Gastrocnemius medialis (tissue), 4 donors: ENCODE results near the gene TYMP. TPM values are rescaled to one million over a fixed set of nuclear protein-coding genes. Genes with fewer than 3 reads are reported as not detected.

ENCODE experiments used
- ATAC-seq, 2 donors: fragments of 150-250 bp; one replicate each; pipeline ENCODE4 v1.9.1; 2016
- DNase-seq, 2 donors: peaks; one replicate each; pipeline ENCODE4 v3.0.0-alpha.2; 2019
- H3K27ac ChIP-seq, 4 donors: fragments of 200-600 bp; sonication (generic); 1 replicate in 1 of 4; 2 replicates in 3 of 4; pipeline ENCODE4 v1.5.1; 2016 to 2018; ENCODE audit warnings: mild to moderate bottlenecking in 2 of 4, moderate library complexity in 1 of 4
- H3K27me3 ChIP-seq, 3 donors: fragments of 200-600 bp; sonication (generic) in 2 of 3; 1 replicate in 1 of 3; 2 replicates in 2 of 3; pipeline versions ENCODE4 v1.5.1 to v1.6.0; 2016 to 2019; ENCODE audit warnings: mild to moderate bottlenecking in 1 of 3, moderate library complexity in 1 of 3
- H3K36me3 ChIP-seq, 2 donors: fragments of 200-600 bp; sonication (generic) in 1 of 2; one replicate each; pipeline ENCODE4 v1.5.1; 2017 to 2018
- H3K4me1 ChIP-seq, 2 donors: fragments of 200-600 bp; sonication (generic) in 1 of 2; one replicate each; pipeline ENCODE4 v1.5.1; 2016 to 2017; ENCODE audit warnings: mild to moderate bottlenecking in 2 of 2
- H3K4me3 ChIP-seq, 4 donors: fragments of 200-600 bp; sonication (generic) in 3 of 4; 1 replicate in 1 of 4; 2 replicates in 3 of 4; pipeline ENCODE4 v1.5.1; 2016 to 2019; ENCODE audit warnings: mild to moderate bottlenecking in 2 of 4
- H3K9me3 ChIP-seq, 3 donors: fragments of 200-600 bp; sonication (generic) in 2 of 3; 1 replicate in 1 of 3; 2 replicates in 2 of 3; pipeline ENCODE4 v1.5.1; 2016 to 2019
- CTCF ChIP-seq, 5 experiments: fragments of 450-650 bp in 3 of 5; fragments of 200-600 bp in 2 of 5; sonication (generic) in 2 of 5; IDR thresholded peaks in 4 of 5; conservative IDR thresholded peaks in 1 of 5; 1 replicate in 4 of 5; 2 replicates in 1 of 5; pipeline ENCODE4 v1.5.1; 2016 to 2019; ENCODE audit warnings: antibody characterized with exemption in 5 of 5, mild to moderate bottlenecking in 3 of 5, moderate library complexity in 3 of 5
- POLR2A ChIP-seq, 2 donors: fragments of 450-650 bp; IDR thresholded peaks; one replicate each; pipeline ENCODE4 v1.6.1; 2017; ENCODE audit warnings: antibody characterized with exemption in 2 of 2, mild to moderate bottlenecking in 2 of 2, moderate library complexity in 2 of 2
- in situ Hi-C, 4 donors: fragments of 200-750 bp; cut with MboI; loops; one replicate each; pipeline versions ENCODE4 v1.15.0 to v1.8.0; 2017; ENCODE audit warnings: low sequenced_read_pairs in 4 of 4
- intact Hi-C: fragments of 100-400 bp; cut with DNase I; formaldehyde crosslinking; loops from one replicate; pipeline ENCODE4 v1.15.1; 2023; ENCODE audit warnings: low total_unique reads
- total RNA-seq, 4 donors: library from RNA; depleted of rRNA; stranded (reverse); fragments of >200 nt; gene quantifications; one replicate each; pipeline versions ENCODE4 v1.1.0 to v1.2.3, GENCODE V29; 2016

Gene TYMP
- total RNA-seq, 4 donors from 2014 or later, result 8.8 to 15.8 (median 11.8) TPM

DNA sequence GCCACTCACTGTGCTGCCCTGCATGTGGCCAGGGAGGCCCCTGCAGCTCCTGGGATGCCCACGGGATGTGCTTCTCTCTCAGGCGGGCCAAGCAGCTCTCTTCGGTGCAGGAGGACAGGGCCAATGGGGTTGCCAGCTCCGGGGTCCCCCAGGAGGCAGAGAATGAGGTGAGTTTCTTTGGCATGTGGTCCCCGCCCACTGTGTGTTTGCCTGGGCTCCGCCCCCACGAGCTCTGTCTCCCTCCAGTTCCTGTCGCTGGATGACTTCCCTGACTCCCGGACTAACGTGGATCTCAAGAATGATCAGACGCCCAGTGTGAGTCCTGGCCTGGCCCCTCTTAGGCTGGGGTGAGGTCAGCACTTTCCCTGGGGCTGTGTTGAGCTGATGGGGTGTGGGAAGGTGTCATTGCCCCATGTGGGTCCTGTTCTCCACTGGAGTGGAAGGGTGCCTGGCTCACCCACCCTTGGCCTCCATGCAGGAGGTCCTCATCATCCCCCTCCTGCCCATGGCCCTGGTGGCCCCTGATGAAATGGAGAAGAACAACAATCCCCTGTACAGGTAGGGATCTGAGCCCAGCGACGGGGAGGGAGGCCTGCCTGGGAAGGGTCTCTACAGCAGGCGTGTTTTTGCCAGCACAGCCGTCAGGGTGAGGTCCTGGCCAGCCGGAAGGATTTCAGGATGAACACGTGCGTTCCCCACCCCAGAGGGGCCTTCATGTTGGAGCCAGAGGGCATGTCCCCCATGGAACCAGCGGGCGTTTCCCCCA, 12.1 kb downstream of the TYMP start:
- intact Hi-C loops (no loop called here), in situ Hi-C loops (no loop called here)
- H3K9me3 ChIP-seq, result no peaks in the 10 kb centered on the region
- H3K27me3 ChIP-seq, result no peaks in the 10 kb centered on the region
- no peaks in the 10 kb centered on the region for H3K4me1 ChIP-seq
- H3K27ac ChIP-seq, result no peak overlapping the region
- no peak for DNase-seq
- H3K36me3 ChIP-seq, result peaks cover 0 to 49% of the 10 kb centered on the region in 2 donors
- no peak for ATAC-seq
- no peak overlapping the region for H3K4me3 ChIP-seq
- no peak for TF ChIP-seq CTCF (IDR thresholded peaks at IDR 0.05 in 4 of 5, conservative IDR thresholded peaks at IDR 0.05 in 1 of 5)
- TF ChIP-seq POLR2A (IDR thresholded peaks at IDR 0.05), result no peak

DNA sequence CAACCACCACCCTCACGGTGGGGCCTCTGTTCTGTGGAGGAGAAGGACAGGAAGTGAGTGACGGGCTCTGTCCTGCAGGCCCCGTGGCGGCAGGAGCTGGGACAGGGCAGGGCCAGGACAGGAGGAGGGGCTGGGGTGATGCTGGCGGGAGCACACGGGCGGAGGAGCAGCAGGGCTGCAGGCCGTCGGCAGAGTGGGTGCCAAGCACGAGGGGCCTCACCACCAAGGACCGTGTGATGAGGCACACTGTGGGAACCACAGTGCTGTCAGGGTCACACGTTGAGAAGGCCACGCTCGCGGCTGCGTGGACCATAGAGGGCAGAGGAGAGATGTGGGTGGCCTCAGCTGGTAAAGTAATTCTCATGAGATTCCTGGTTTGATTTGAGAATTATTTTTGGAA, 12.9 kb downstream of the TYMP start:
- Histone ChIP-seq H3K27ac (no peak overlapping the region), H3K27me3 (no peaks in the 10 kb centered on the region), H3K9me3 (no peaks in the 10 kb centered on the region), H3K4me3 (no peak overlapping the region), H3K4me1 (no peaks in the 10 kb centered on the region), H3K36me3 (peaks cover 0 to 43% of the 10 kb centered on the region in 2 donors)
- intact Hi-C loops (no loop called here), in situ Hi-C loops (no loop called here)
- TF ChIP-seq CTCF (IDR thresholded peaks at IDR 0.05 in 4 of 5, conservative IDR thresholded peaks at IDR 0.05 in 1 of 5) (no peak), POLR2A (IDR thresholded peaks at IDR 0.05) (no peak)
- no peak for ATAC-seq
- no peak for DNase-seq

GRCh38 chr22:50516068-50516467, 13.7 kb downstream of the TYMP start:
- Histone ChIP-seq H3K4me3 (no peak overlapping the region), H3K9me3 (no peaks in the 10 kb centered on the region), H3K27ac (no peak overlapping the region), H3K36me3 (peaks cover 0 to 34% of the 10 kb centered on the region in 2 donors), H3K27me3 (no peaks in the 10 kb centered on the region), H3K4me1 (no peaks in the 10 kb centered on the region)
- DNase-seq, result no peak
- no peak for TF ChIP-seq POLR2A (IDR thresholded peaks at IDR 0.05)
- no peak for TF ChIP-seq CTCF (IDR thresholded peaks at IDR 0.05 in 4 of 5, conservative IDR thresholded peaks at IDR 0.05 in 1 of 5)
- intact Hi-C loops, result no loop called here
- in situ Hi-C loops, result no loop called here
- ATAC-seq, result no peak

DNA sequence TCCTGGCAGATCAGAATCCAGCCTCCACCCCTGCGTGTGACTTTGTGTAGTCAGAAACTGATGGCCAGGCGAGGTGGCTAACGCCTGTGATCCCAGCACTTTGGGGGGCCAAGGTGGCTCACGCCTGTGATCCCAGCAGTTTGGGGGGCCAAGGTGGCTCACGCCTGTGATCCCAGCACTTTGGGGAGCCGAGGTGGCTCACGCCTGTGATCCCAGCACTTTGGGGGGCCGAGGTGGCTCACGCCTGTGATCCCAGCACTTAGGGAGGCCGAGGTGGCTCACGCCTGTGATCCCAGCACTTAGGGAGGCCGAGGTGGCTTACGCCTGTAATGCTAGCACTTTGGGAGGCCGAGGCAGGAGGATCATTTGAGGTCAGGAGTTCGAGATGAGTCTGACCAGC, 16.6 kb downstream of the TYMP start:
- no peak overlapping the region for H3K4me3 ChIP-seq
- no peaks in the 10 kb centered on the region for H3K27me3 ChIP-seq
- ATAC-seq (no peak), DNase-seq (no peak)
- in situ Hi-C loops, result no loop called here
- H3K4me1 ChIP-seq, result peaks cover 10% of the 10 kb centered on the region in 2 donors
- peaks cover 0 to 18% of the 10 kb centered on the region in 2 donors for H3K36me3 ChIP-seq
- intact Hi-C loops, result no loop called here
- no peaks in the 10 kb centered on the region for H3K9me3 ChIP-seq
- H3K27ac ChIP-seq, result no peak overlapping the region
- TF ChIP-seq POLR2A (IDR thresholded peaks at IDR 0.05) (no peak), CTCF (IDR thresholded peaks at IDR 0.05 in 4 of 5, conservative IDR thresholded peaks at IDR 0.05 in 1 of 5) (no peak)
